HG03354 (cell line): ENCODE results near the gene POTEF.
"Not testable (repeated sequence)": the region's sequence is repeated elsewhere in the genome, so short reads cannot be mapped to it uniquely, and the experiment has no call there.

Experiments used
- ATAC-seq: cut with Tn5 transposase; IDR thresholded peaks from one replicate; pipeline ENCODE4 v1.9.1; 2021; ENCODE audit warnings: mild to moderate bottlenecking; ENCODE audit not compliant: unreplicated experiment, poor library complexity, severe bottlenecking

Gene POTEF

GRCh38 chr2:130153721-130154422 is 24.9 kb upstream of the POTEF start:
- ATAC-seq: not testable (repeated sequence)

GRCh38 chr2:130152816-130153595 is 24.0 kb upstream of the POTEF start:
- ATAC-seq: no peak

GRCh38 chr2:130152136-130152815 is 23.3 kb upstream of the POTEF start:
- ATAC-seq: not testable (repeated sequence)

- ATAC-seq: not testable (repeated sequence)
Measured at GRCh38 chr2:130151145-130151512, 22.1 kb upstream of the POTEF start.

GRCh38 chr2:130150181-130151144 is 21.4 kb upstream of the POTEF start:
- no peak for ATAC-seq

- ATAC-seq: not testable (repeated sequence)
Measured at GRCh38 chr2:130148515-130148914, 19.5 kb upstream of the POTEF start.

- peak; percentile 94 for ATAC-seq
Measured at GRCh38 chr2:130145006-130145414, 16.0 kb upstream of the POTEF start, which contains the start of gene CCDC74B. CCDC74B (minus strand) TSS chr2:130145112; CDS start chr2:130144996, 116 bp downstream.

- not testable (repeated sequence) for ATAC-seq
Measured at GRCh38 chr2:130143266-130144039, 14.4 kb upstream of the POTEF start.

- not testable (repeated sequence) for ATAC-seq
Measured at GRCh38 chr2:130142396-130143265, 13.6 kb upstream of the POTEF start.

GRCh38 chr2:130141645-130142370 is 12.8 kb upstream of the POTEF start:
- ATAC-seq: not testable (repeated sequence)

- ATAC-seq: not testable (repeated sequence)
Measured at GRCh38 chr2:130141002-130141401, 12.0 kb upstream of the POTEF start.

- ATAC-seq: not testable (repeated sequence)
Measured at GRCh38 chr2:130140516-130140915, 11.5 kb upstream of the POTEF start.

- not testable (repeated sequence) for ATAC-seq
Measured at GRCh38 chr2:130139331-130140280, 10.6 kb upstream of the POTEF start.

- not testable (repeated sequence) for ATAC-seq
Measured at GRCh38 chr2:130138841-130139251, 9.8 kb upstream of the POTEF start.

- ATAC-seq: not testable (repeated sequence)
Measured at GRCh38 chr2:130138326-130138725, 9.3 kb upstream of the POTEF start.

- not testable (repeated sequence) for ATAC-seq
Measured at GRCh38 chr2:130137118-130137517, 8.1 kb upstream of the POTEF start.
